AG04450 (cell line): ENCODE data around the gene ANKK1. TPM values are rescaled to one million over a fixed set of nuclear protein-coding genes. Genes with fewer than 3 reads are reported as not detected.

Experiments used
- CTCF ChIA-PET: fragments of 300-600, 350-600 bp; formaldehyde crosslinking; extraction: SDS; loops from one replicate; lab custom pipeline; 2022; ENCODE audit warnings: antibody characterized with exemption, inconsistent platforms; lab: Charles Lee
- POLR2A ChIA-PET: fragments of 350-600 bp; formaldehyde crosslinking; extraction: SDS; loops from one replicate; lab custom pipeline; 2021; ENCODE audit warnings: antibody characterized with exemption, inconsistent platforms; lab: Yijun Ruan, JAX
- DNase-seq: peaks from one replicate; pipeline ENCODE4 v3.0.0-alpha.2; 2011; ENCODE audit warnings: low read depth, low spot score
- H3K27ac ChIP-seq: one replicate; pipeline ENCODE4 v1.5.1; 2012; ENCODE audit warnings: low read depth, low read length, control low read depth
- H3K27me3 ChIP-seq: one replicate; pipeline ENCODE4 v1.6.0; 2012; ENCODE audit warnings: low read length; ENCODE audit not compliant: control insufficient read depth, insufficient read depth
- H3K4me3 ChIP-seq: 2 replicates; pipeline ENCODE4 v1.5.1; 2011; ENCODE audit warnings: mild to moderate bottlenecking, low read depth, low read length, control low read depth
- H3K9me3 ChIP-seq: 2 replicates; pipeline ENCODE4 v1.5.1; 2012; ENCODE audit warnings: low read length; ENCODE audit not compliant: control insufficient read depth, insufficient read depth
- polyA minus RNA-seq: library from RNA; depleted of rRNA, polyadenylated mRNA; stranded (reverse); fragments of >200 nt; gene quantifications from 2 replicates; pipeline ENCODE4 v1.2.3, GENCODE V29; 2011; rRNA and poly(A)+ RNA removed
- polyA plus RNA-seq: library from polyadenylated mRNA; depleted of rRNA; stranded (reverse); fragments of >200 nt; gene quantifications from 2 replicates; pipeline ENCODE4 v1.2.3, GENCODE V29; 2011; rRNA removed
- TF ChIP-seq, protein P1 (sequence below): IDR thresholded peaks from 2 replicates; pipeline ENCODE4 v1.5.1; 2011; ENCODE audit warnings: low read depth, low read length, control low read depth, inconsistent platforms

The ANKK1 gene, protein sequence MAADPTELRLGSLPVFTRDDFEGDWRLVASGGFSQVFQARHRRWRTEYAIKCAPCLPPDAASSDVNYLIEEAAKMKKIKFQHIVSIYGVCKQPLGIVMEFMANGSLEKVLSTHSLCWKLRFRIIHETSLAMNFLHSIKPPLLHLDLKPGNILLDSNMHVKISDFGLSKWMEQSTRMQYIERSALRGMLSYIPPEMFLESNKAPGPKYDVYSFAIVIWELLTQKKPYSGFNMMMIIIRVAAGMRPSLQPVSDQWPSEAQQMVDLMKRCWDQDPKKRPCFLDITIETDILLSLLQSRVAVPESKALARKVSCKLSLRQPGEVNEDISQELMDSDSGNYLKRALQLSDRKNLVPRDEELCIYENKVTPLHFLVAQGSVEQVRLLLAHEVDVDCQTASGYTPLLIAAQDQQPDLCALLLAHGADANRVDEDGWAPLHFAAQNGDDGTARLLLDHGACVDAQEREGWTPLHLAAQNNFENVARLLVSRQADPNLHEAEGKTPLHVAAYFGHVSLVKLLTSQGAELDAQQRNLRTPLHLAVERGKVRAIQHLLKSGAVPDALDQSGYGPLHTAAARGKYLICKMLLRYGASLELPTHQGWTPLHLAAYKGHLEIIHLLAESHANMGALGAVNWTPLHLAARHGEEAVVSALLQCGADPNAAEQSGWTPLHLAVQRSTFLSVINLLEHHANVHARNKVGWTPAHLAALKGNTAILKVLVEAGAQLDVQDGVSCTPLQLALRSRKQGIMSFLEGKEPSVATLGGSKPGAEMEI
- 0.04 TPM in 1 of 2 replicates, not detected in the other for polyA plus RNA-seq
- polyA minus RNA-seq, result not detected in 2 replicates

DNA sequence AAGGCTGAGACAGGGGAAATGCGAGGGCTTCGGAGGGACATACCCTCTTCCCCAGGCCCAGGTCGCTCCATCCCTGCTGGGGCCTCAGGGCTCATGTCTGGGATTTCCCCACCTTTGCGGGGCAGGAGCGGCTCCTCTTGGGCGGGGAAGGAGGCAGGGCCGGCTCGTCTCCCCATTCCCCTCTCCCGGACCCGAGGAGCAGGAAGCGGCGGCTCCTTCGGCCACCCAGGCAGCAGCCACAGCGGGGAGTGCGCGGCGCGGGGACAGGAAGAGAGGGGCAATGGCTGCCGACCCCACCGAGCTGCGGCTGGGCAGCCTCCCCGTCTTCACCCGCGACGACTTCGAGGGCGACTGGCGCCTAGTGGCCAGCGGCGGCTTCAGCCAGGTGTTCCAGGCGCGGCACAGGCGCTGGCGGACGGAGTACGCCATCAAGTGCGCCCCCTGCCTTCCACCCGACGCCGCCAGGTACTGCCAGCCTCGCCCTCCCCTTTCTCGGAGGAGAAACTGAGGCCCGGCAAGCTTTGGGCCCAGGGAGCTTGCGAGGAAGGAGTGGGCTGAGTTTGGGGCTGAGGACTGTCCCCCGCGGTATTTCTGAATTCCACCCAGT is at the start of gene ANKK1:
Gene ANKK1, plus strand, starts transcription at position 175 of the 607 bp plus-strand sequence. Its CDS starts 106 bp downstream, at position 281.
- Histone ChIP-seq H3K9me3 (peaks cover 5% of the 10 kb centered on the region; the same call in 1 of the 2 replicates), H3K27ac (no peak within 1 kb of the TSS), H3K4me3 (peak within 1 kb of the TSS; percentile 26; the same call in 1 of the 2 replicates), H3K27me3 (peaks cover 42% of the 10 kb centered on the region)
- CTCF ChIA-PET, result no interaction called here
- DNase-seq, result no peak
- POLR2A ChIA-PET, result no interaction called here
- TF ChIP-seq, protein P1, sequence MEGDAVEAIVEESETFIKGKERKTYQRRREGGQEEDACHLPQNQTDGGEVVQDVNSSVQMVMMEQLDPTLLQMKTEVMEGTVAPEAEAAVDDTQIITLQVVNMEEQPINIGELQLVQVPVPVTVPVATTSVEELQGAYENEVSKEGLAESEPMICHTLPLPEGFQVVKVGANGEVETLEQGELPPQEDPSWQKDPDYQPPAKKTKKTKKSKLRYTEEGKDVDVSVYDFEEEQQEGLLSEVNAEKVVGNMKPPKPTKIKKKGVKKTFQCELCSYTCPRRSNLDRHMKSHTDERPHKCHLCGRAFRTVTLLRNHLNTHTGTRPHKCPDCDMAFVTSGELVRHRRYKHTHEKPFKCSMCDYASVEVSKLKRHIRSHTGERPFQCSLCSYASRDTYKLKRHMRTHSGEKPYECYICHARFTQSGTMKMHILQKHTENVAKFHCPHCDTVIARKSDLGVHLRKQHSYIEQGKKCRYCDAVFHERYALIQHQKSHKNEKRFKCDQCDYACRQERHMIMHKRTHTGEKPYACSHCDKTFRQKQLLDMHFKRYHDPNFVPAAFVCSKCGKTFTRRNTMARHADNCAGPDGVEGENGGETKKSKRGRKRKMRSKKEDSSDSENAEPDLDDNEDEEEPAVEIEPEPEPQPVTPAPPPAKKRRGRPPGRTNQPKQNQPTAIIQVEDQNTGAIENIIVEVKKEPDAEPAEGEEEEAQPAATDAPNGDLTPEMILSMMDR, result 0 out of 2 replicates have a peak, but pooled peaks have one; percentile 9

- ChIA-PET POLR2A (no interaction called here), CTCF (no interaction called here)
- Histone ChIP-seq H3K27ac (no peak overlapping the region), H3K4me3 (no peak overlapping the region), H3K27me3 (no peaks in the 10 kb centered on the region), H3K9me3 (no peaks in the 10 kb centered on the region)
- TF ChIP-seq, protein P1, result no peak
- no peak for DNase-seq
Observed at GRCh38 chr11:113338730-113339129, 48.8 kb upstream of the ANKK1 start.

- TF ChIP-seq, protein P1, result no peak
- POLR2A ChIA-PET, result no interaction called here
- no peak for DNase-seq
Observed at GRCh38 chr11:113339929-113340589, 47.5 kb upstream of the ANKK1 start.

GRCh38 chr11:113341388-113342165 is 46.0 kb upstream of the ANKK1 start:
- no peak for DNase-seq
- no peaks in the 10 kb centered on the region for H3K27me3 ChIP-seq
- TF ChIP-seq, protein P1, result no peak
- H3K27ac ChIP-seq, result no peak overlapping the region
- no peak overlapping the region for H3K4me3 ChIP-seq
- no peaks in the 10 kb centered on the region for H3K9me3 ChIP-seq
- CTCF ChIA-PET, result no interaction called here
- POLR2A ChIA-PET, result no interaction called here

More at GRCh38 chr11:113339929-113340589, 47.5 kb upstream of the ANKK1 start:
- no peak overlapping the region for H3K4me3 ChIP-seq
- H3K9me3 ChIP-seq, result no peaks in the 10 kb centered on the region
- CTCF ChIA-PET, result interaction anchor here (1.3 kb wide), 1 partner anchor 193 kb away, joined by 3 read pairs; no protein-coding TSS in a partner anchor
- no peak overlapping the region for H3K27ac ChIP-seq
- no peaks in the 10 kb centered on the region for H3K27me3 ChIP-seq
